Large intestine (tissue), 3 donors: ENCODE data around the gene CHD1L. TPM values are rescaled to one million over a fixed set of nuclear protein-coding genes. Genes with fewer than 3 reads are reported as not detected.

ENCODE experiments used
- DNase-seq, 2 donors: peaks; one replicate each; pipeline versions ENCODE4 v3.0.0 to v3.0.0-alpha.2; 2013
- H3K27ac ChIP-seq: one replicate; pipeline ENCODE4 v1.5.1; 2013; ENCODE audit warnings: low read length
- H3K27me3 ChIP-seq: 2 replicates; pipeline ENCODE4 v1.6.1; 2013; ENCODE audit warnings: low read length; ENCODE audit not compliant: control insufficient read depth, insufficient read depth
- H3K36me3 ChIP-seq: 2 replicates; pipeline ENCODE4 v1.6.1; 2013; ENCODE audit warnings: low read length; ENCODE audit not compliant: control insufficient read depth, insufficient read depth
- H3K4me1 ChIP-seq: one replicate; pipeline ENCODE4 v1.6.1; 2013; ENCODE audit warnings: low read length; ENCODE audit not compliant: control insufficient read depth, insufficient read depth
- H3K4me3 ChIP-seq: one replicate; pipeline ENCODE4 v1.5.1; 2013; ENCODE audit warnings: low read length
- H3K9me3 ChIP-seq: one replicate; pipeline ENCODE4 v1.6.1; 2013; ENCODE audit warnings: mild to moderate bottlenecking, low read depth, low read length, moderate library complexity; ENCODE audit not compliant: control insufficient read depth
- WGBS: methylation state at CpG from one replicate; pipeline ENCODE4 v1.1.5; 2013; ENCODE audit warnings: low lambda C conversion rate; ENCODE audit not compliant: insufficient coverage; 5-methylcytosine and 5-hydroxymethylcytosine counted together
- polyA plus RNA-seq: library from polyadenylated mRNA; unstranded; fragments of 120-200 nt; gene quantifications from one replicate; pipeline ENCODE4 v1.2.1, GENCODE V29; 2013

The CHD1L gene
- polyA plus RNA-seq, 1 donor: 37.1 TPM

DNA sequence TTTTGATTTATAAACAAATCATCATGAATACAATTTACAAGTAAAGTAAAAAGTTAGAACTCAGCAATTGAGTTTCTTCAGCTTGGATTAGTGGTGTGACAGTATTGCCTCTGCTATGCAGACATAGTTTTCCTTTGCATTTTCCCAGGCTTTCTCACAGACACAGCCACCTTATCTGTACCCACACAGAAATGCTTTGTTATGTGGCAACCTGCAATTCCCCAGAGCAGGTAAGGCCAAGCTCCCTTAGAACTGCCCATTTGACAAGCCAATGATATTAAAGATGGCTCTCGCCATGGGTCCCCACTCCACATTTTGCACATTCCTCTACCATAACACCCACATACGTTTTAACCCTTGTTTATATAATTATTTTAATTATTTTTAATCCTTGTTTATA lies 31.5 kb upstream of the CHD1L start:
- peak in 1 of 2 donors; percentile 24 for DNase-seq
- H3K27ac ChIP-seq: peak overlapping the region; percentile 30
- peaks cover 10% of the 10 kb centered on the region for H3K36me3 ChIP-seq
- peaks cover 26% of the 10 kb centered on the region for H3K4me1 ChIP-seq
- WGBS: no CpG with 5 or more reads among the region's 2 CpGs
- no peaks in the 10 kb centered on the region for H3K9me3 ChIP-seq
- H3K27me3 ChIP-seq: no peaks in the 10 kb centered on the region
- H3K4me3 ChIP-seq: no peak overlapping the region

- Histone ChIP-seq H3K4me3 (no peak overlapping the region), H3K9me3 (no peaks in the 10 kb centered on the region), H3K36me3 (peaks cover 10% of the 10 kb centered on the region), H3K27me3 (no peaks in the 10 kb centered on the region), H3K4me1 (peaks cover 26% of the 10 kb centered on the region), H3K27ac (no peak overlapping the region)
- WGBS: no CpG with 5 or more reads among the region's 2 CpGs
- peak in 1 of 2 donors; percentile 27 for DNase-seq
These were observed 30.9 kb upstream of the CHD1L start for GRCh38 chr1:147211577-147211976.

- peaks cover 26% of the 10 kb centered on the region for H3K4me1 ChIP-seq
- H3K27me3 ChIP-seq: no peaks in the 10 kb centered on the region
- DNase-seq: no peak
- H3K36me3 ChIP-seq: peaks cover 6% of the 10 kb centered on the region
- no peak overlapping the region for H3K27ac ChIP-seq
- H3K9me3 ChIP-seq: no peaks in the 10 kb centered on the region
- H3K4me3 ChIP-seq: no peak overlapping the region
These were observed 29.2 kb upstream of the CHD1L start for GRCh38 chr1:147213271-147213670.

- no peaks in the 10 kb centered on the region for H3K9me3 ChIP-seq
- WGBS: 76% methylated on average over 2 of the region's 7 CpGs
- H3K4me3 ChIP-seq: no peak overlapping the region
- H3K4me1 ChIP-seq: peaks cover 26% of the 10 kb centered on the region
- H3K36me3 ChIP-seq: peaks cover 6% of the 10 kb centered on the region
- DNase-seq: no peak
- no peak overlapping the region for H3K27ac ChIP-seq
- no peaks in the 10 kb centered on the region for H3K27me3 ChIP-seq
These were observed 28.2 kb upstream of the CHD1L start for GRCh38 chr1:147214325-147214724.

GRCh38 chr1:147214842-147215539 lies 27.5 kb upstream of the CHD1L start:
- Histone ChIP-seq H3K27me3 (no peaks in the 10 kb centered on the region), H3K4me1 (peaks cover 20% of the 10 kb centered on the region), H3K27ac (no peak overlapping the region), H3K9me3 (no peaks in the 10 kb centered on the region), H3K4me3 (no peak overlapping the region), H3K36me3 (peaks cover 6% of the 10 kb centered on the region)
- DNase-seq: peak in 1 of 2 donors; percentile 8

DNA sequence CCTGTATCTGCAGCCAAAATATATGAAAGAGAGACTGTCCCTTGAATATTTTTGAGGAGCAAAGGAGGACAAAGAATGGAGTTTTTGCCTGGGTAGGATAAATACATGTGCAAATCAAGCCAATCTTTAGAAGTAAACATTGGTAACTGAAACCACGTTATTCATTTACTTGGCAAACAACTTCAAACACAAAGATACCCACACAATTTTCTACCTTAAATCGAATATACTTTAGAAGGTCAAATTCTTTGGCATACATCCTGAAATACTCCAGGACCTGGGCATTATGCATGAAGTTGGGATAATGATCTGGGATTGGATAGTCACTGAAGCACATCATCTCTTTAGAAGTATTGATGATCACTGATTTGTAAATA lies 27.0 kb upstream of the CHD1L start:
- H3K27me3 ChIP-seq: no peaks in the 10 kb centered on the region
- peaks cover 6% of the 10 kb centered on the region for H3K36me3 ChIP-seq
- no peak overlapping the region for H3K4me3 ChIP-seq
- no peak for DNase-seq
- WGBS: 10% methylated on average over 2 of the region's 2 CpGs
- no peak overlapping the region for H3K27ac ChIP-seq
- peaks cover 19% of the 10 kb centered on the region for H3K4me1 ChIP-seq
- no peaks in the 10 kb centered on the region for H3K9me3 ChIP-seq

GRCh38 chr1:147216124-147216523 lies 26.4 kb upstream of the CHD1L start:
- WGBS: 90% methylated on average over 2 of the region's 3 CpGs
- H3K27ac ChIP-seq: no peak overlapping the region
- peaks cover 6% of the 10 kb centered on the region for H3K36me3 ChIP-seq

DNA sequence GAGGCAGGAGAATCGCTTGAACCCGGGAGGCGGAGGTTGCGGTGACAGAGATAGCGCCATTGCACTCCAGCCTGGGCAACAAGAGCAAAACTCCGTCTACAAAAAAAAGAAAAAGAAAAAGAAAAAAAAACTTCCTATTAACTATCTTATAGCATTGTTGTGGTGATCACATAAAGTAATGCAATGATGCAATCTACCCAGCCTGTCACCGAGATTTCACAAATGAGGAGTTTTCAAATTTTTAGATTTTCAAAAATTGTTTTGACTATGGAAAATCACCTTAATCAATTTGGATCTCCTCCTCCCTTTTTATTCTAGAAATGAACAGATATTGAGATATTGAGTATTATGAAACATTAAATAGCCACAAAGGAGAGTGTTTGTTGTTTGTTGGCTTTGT lies 25.3 kb upstream of the CHD1L start:
- Histone ChIP-seq H3K9me3 (no peaks in the 10 kb centered on the region), H3K27me3 (no peaks in the 10 kb centered on the region), H3K27ac (no peak overlapping the region), H3K4me1 (peaks cover 10% of the 10 kb centered on the region), H3K36me3 (peaks cover 4% of the 10 kb centered on the region), H3K4me3 (no peak overlapping the region)
- no peak for DNase-seq
- 100% methylated on average over 1 of the region's 7 CpGs for WGBS

More at GRCh38 chr1:147216124-147216523, 26.4 kb upstream of the CHD1L start:
- H3K9me3 ChIP-seq: no peaks in the 10 kb centered on the region
- H3K27me3 ChIP-seq: no peaks in the 10 kb centered on the region
- H3K4me3 ChIP-seq: no peak overlapping the region
- DNase-seq: no peak
- H3K4me1 ChIP-seq: peaks cover 18% of the 10 kb centered on the region

DNA sequence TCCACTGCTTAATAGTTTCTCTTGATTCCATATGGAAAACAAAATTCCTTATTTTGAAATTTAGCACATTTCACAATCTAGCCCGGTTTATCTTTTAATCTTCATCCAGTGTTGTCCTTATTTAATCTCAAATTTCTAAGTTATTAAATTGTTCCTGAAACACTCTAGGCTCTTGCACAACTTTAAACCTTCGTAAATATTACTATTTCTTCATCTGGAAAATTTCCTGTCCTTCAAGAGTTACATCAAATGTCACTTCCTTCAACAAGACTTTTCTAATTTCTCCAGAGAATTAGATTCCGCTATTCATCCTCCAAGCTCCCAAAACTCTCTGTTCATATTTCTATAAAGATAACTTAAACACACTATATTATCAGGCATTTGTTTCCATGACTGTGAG lies 23.9 kb upstream of the CHD1L start:
- WGBS: 90% methylated on average over 2 of the region's 3 CpGs

DNA sequence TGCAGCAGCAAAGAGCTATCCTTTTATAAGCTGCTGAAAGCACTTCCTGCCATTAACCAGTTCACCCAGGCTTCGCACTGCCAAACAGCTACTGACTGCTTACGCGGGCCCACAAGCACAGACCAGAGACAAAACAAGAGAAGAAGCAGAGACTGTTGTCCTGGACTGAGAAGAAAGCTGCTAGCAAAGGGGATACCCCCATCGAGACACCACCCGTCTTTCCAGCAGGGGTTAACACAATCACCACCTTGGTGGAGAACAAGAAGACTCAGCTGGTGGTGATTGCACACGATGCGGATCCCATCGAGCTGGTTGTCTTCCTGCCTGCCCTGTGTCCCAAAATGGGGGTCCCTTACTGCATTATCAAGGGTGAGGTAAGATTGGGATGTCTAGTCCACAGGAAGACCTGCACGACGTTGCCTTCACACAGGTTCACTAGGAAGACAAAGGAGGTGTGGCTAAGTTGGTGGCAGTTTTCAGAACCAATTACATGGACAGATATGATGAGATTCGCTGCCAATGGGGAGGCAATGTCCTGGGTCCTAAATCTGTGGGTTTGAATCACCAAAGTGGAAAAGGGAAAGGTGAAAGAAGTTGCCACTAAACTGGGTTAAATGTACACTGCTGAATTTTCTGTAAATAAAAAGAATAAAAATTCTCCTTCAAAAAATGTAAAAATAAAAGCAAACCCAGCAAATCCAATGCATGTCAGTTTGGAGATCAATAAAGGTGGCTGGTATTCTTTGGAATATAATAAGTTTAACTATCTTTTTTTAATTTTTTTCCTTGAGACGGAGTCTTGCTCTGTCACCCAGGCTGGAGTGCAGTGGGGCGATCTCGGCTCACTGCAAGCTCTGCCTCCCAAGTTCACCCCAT lies 18.5 kb upstream of the CHD1L start:
- Histone ChIP-seq H3K9me3 (no peaks in the 10 kb centered on the region), H3K4me1 (no peaks in the 10 kb centered on the region), H3K27me3 (no peaks in the 10 kb centered on the region), H3K4me3 (no peak overlapping the region), H3K36me3 (no peaks in the 10 kb centered on the region), H3K27ac (no peak overlapping the region)
- no peak for DNase-seq
- WGBS: 100% methylated on average over 1 of the region's 14 CpGs

More for the DNA sequence above, 23.9 kb upstream of the CHD1L start:
- no peaks in the 10 kb centered on the region for H3K9me3 ChIP-seq
- no peak for DNase-seq
- H3K27me3 ChIP-seq: no peaks in the 10 kb centered on the region
- H3K4me1 ChIP-seq: peaks cover 6% of the 10 kb centered on the region
- H3K27ac ChIP-seq: no peak overlapping the region
- H3K36me3 ChIP-seq: no peaks in the 10 kb centered on the region
- H3K4me3 ChIP-seq: no peak overlapping the region
